Fibroblast of pulmonary artery (primary cell): ENCODE data around the gene GLI3.

Experiments used
- DNase-seq: peaks from one replicate; pipeline ENCODE4 v3.0.0-alpha.2; 2010; ENCODE audit warnings: low read depth
- H3K4me3 ChIP-seq: replicated peaks from 2 replicates; pipeline ENCODE4 v1.5.1; 2011; ENCODE audit warnings: low read depth, mild to moderate bottlenecking, control low read depth, low read length, moderate library complexity
- TF ChIP-seq, protein P1 (sequence below): IDR thresholded peaks from 2 replicates; pipeline ENCODE4 v1.5.1; 2011; ENCODE audit warnings: mild to moderate bottlenecking, control low read depth, low read length, inconsistent platforms; ENCODE audit errors: missing control alignments

Gene GLI3

DNA sequence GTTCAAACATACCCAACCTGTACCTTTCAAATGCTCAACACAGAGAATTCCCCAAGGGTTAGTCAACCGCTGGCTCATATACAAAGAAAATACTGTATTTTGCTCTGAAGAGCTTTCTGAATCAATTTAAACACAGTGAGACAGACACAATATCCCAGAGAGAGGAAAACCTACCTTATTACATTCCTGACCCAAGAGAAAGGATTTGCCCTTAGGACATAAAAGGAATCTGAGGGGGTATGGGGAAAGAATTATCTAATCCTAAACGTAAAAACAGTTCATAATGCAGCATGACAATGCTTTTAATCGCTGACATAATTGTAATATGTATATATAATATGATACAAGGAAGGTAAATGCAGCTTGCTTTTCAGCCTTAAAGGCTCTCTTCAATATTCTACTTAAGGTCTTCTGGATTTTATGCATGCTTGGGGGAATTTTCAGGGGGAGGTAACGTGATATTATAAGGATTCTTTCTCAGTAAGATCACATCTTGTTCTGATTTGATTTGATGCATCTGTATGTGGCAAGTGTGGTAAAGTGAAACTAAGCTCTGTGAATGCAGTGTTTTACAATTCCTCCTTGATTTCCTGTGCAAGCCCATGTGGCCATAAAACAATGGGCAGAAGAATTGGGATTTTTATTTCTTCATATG is 240.5 kb downstream of the GLI3 start:
- peak; percentile 81 for DNase-seq
- TF ChIP-seq, protein P1, sequence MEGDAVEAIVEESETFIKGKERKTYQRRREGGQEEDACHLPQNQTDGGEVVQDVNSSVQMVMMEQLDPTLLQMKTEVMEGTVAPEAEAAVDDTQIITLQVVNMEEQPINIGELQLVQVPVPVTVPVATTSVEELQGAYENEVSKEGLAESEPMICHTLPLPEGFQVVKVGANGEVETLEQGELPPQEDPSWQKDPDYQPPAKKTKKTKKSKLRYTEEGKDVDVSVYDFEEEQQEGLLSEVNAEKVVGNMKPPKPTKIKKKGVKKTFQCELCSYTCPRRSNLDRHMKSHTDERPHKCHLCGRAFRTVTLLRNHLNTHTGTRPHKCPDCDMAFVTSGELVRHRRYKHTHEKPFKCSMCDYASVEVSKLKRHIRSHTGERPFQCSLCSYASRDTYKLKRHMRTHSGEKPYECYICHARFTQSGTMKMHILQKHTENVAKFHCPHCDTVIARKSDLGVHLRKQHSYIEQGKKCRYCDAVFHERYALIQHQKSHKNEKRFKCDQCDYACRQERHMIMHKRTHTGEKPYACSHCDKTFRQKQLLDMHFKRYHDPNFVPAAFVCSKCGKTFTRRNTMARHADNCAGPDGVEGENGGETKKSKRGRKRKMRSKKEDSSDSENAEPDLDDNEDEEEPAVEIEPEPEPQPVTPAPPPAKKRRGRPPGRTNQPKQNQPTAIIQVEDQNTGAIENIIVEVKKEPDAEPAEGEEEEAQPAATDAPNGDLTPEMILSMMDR = no peak
- H3K4me3 ChIP-seq = peak overlapping the region; percentile 1

DNA sequence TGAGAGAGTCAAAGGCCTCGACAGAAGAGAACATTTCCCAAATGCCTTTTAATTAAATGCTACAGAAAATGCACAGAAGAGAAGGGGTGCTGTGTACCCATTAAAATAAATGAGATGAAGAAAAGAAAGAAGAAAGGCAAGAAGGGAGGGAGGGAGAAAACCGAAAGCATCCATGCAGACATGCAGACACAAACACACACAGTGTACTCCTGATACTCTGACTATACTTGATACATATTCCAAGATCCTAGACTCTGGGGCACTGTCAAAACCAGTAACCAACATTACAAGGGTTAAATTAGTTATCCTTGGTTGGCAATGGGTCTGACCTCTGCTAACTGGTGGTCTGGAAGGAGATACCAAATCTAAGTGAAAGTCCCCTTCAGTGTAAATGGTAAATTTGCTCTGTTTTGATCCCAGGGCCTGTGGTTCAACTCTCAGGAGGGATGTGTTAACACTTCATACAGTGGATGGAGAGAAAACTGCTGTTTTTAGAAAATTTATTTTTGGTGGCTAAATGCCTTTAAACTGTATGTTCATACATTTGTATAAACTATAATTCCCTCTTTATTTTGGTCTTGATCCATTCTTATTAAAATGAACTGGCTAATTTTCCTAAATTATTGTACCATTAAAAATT is 241.3 kb downstream of the GLI3 start:
- no peak overlapping the region for H3K4me3 ChIP-seq
- TF ChIP-seq, protein P1 = no peak
- DNase-seq = no peak

DNA sequence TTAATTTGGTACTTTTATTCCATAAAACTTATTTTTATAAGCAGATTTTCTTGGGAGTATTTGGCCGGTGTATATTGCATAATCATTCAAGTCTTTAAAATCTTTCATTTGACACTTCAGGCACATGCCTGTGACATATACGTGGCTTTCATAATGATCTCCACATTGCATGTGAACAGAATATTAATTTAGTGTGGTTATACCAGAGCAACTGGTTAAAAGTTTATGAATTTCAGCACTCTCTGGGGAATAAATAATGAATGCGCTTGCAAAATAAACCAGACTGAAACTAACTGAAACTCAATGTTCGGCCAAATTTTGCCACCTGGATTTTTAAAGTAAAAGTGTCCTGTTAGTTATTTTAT is 242.3 kb downstream of the GLI3 start:
- TF ChIP-seq, protein P1 = no peak
- no peak for DNase-seq
- no peak overlapping the region for H3K4me3 ChIP-seq

DNA sequence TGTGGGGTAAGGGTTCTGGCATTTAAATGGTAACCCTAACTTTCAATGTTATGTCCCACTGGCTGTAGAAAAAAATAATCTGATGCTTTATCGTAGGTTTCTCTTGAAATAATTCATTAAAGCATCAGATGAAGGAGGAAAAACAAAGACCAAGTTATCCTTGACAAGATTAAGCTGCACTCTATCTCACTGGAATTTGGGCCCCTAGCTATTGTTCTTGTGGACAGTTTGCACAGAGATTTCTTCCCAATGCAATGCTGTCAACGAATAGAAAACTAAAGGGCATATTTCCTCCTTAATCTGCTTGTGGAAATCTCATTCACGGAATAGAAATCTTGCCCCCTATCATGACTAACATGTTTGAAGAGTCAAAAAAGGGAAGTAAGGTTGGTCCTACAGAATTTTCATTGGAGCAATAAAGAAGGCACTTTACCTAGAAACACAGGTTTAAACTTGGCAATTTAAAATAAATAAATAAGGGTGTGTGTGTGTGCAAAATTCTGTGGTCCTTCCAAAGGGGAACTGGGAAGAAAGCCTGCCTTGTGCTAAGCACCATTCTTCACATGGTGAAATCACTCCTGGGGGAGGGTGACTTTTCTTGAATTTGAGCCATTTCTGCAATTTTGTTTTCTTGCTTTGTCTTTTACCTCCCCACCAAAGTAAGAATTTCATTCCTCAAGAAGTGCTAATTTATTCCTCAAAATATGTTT is 242.8 kb downstream of the GLI3 start:
- TF ChIP-seq, protein P1 = no peak
- peak; percentile 27 for DNase-seq
- H3K4me3 ChIP-seq = no peak overlapping the region

DNA sequence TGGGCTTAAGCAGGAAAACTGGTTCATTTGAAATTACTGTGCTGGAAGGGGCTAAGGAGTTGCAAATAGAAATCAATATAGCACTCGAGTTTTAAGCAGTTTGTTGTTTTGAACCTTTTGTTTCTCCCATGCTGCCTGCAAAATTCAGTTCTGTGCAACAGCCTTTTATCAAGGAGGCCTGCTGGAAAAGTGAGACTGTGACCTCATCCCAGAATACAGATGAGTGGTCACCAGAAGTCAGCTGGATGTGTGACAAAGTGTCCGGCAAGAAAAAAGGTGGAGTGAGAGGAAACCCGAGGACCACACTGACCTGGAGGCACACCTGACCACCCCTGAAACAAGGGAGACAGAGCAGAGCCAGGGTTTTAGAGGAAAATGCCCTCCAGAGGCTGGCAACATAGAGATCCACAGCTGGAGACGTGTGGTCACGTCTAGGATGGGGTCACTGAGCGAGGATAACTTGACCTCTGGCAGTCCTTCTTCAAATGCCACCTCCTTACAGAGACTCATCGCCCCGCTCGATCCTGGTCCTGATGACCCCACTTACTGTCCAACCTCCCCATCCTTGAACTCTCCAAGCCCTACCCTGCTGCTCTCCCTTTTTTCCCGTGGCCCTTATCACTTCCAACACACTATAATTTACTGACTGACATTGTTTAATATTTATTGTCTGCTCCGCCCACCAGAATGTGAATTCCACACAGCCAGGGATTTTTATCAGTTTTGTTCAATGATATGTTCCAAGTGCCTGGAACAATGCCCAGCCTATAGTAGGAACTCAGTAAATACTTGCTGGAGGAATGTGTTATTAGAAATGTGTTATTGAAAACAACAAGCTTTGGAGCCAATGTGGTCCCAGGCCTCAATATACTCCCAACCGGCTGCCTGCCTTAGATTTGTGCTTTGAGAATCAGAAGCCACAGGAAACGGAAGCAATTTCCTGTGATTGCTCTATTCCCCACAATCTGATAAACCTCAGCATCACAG is 243.8 kb downstream of the GLI3 start:
- TF ChIP-seq, protein P1 = no peak
- no peak overlapping the region for H3K4me3 ChIP-seq
- DNase-seq = peak; percentile 86

DNA sequence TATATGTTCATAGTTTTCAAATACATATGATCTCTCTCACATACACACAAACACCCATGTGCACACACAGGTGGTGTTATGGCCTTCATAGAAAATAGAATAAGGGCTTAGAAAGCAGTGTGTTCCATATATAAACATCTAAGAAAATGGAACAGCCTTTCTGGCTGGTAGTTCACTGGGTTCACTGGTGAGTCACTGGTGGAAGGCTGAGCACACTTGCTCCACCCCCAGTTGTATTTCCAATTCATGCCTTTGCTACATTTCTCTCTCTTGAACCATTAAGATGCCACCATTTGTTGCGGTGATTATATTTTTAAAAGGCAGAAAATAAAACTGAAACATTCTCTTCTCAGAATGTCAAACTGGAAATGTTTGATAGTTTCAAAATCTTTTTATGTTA is 252.1 kb downstream of the GLI3 start:
- no peak overlapping the region for H3K4me3 ChIP-seq
- TF ChIP-seq, protein P1 = no peak
- peak; percentile 52 for DNase-seq
